ENCODE measurements around the gene MYADML2.

GRCh38 chr17:81934098-81934757 lies 12.8 kb downstream of the MYADML2 start:
- TF ChIP-seq IRF1 (CRISPR knock-in tag; IDR thresholded peaks at IDR 0.05), result no peak
- TF ChIP-seq TEAD4 (CRISPR knock-in tag; IDR thresholded peaks at IDR 0.05), result no peak
- TF ChIP-seq CTCF (IDR thresholded peaks at IDR 0.05), result no peak
- no peak for TF ChIP-seq PREB (CRISPR knock-in tag; IDR thresholded peaks at IDR 0.05; ENCODE audit: borderline replicate concordance)
- TF ChIP-seq ZNF281 (CRISPR knock-in tag; IDR thresholded peaks at IDR 0.05), result no peak
- TF ChIP-seq CREM (CRISPR knock-in tag; IDR thresholded peaks at IDR 0.05), result no peak
- TF ChIP-seq NFYB (CRISPR knock-in tag; conservative IDR thresholded peaks at IDR 0.05; ENCODE audit: low read depth), result no peak
- TF ChIP-seq ZNF396 (CRISPR knock-in tag; IDR thresholded peaks at IDR 0.05; ENCODE audit: borderline replicate concordance), result no peak
- TF ChIP-seq EMX1 (CRISPR knock-in tag; IDR thresholded peaks at IDR 0.05), result no peak
